SK-N-SH (cell line): ENCODE results near the gene TANC1. TPM values are rescaled to one million over a fixed set of nuclear protein-coding genes. Genes with fewer than 3 reads are reported as not detected.

ENCODE experiments used
- CTCF ChIA-PET: fragments of 300-600, 350-600 bp; formaldehyde crosslinking; extraction: SDS; loops from one replicate; lab custom pipeline; 2021; lab: Yijun Ruan, JAX
- POLR2A ChIA-PET: fragments of 350-600 bp; sonication (Branson Sonifier 250); formaldehyde crosslinking; extraction: SDS; loops from one replicate; lab custom pipeline; 2020; ENCODE audit warnings: antibody characterized with exemption, inconsistent platforms; lab: Yijun Ruan, JAX
- DNase-seq: peaks from one replicate; pipeline ENCODE4 v3.0.0; 2012
- H2AFZ ChIP-seq: fragments of 200-600 bp; sonication (generic); 2 replicates; pipeline ENCODE4 v1.8.1; 2016; ENCODE audit warnings: antibody characterized with exemption, mild to moderate bottlenecking, low read depth
- H3F3A ChIP-seq: fragments of 200-600 bp; sonication (generic); replicated peaks from 2 replicates; pipeline ENCODE3; 2016; ENCODE audit warnings: antibody characterized with exemption, mild to moderate bottlenecking; ENCODE audit not compliant: insufficient read depth
- H3K27ac ChIP-seq, 2 experiments: fragments of 200-500 bp in 1 of 2; fragments of 200-600 bp in 1 of 2; sonication (Bioruptor generic) in 1 of 2; sonication (generic), shearing (Covaris generic) in 1 of 2; 2 replicates each; pipeline versions ENCODE4 v1.5.1 to v1.6.1; 2014 to 2016; ENCODE audit warnings: low read depth in 2 of 2, inconsistent platforms in 1 of 2, low read length in 1 of 2, mild to moderate bottlenecking in 1 of 2, mixed read lengths in 1 of 2
- H3K27me3 ChIP-seq: fragments of 200-600 bp; sonication (generic), shearing (Covaris generic); 2 replicates; pipeline ENCODE4 v1.6.1; 2016; ENCODE audit warnings: mixed run types; ENCODE audit not compliant: insufficient read depth
- H3K36me3 ChIP-seq, 2 experiments: fragments of 200-500 bp in 1 of 2; fragments of 200-600 bp in 1 of 2; sonication (Bioruptor generic) in 1 of 2; sonication (generic) in 1 of 2; replicated peaks in 1 of 2; 2 replicates each; pipeline versions ENCODE3 to v1.5.1; 2014 to 2016; ENCODE audit warnings: low read length in 1 of 2, mild to moderate bottlenecking in 1 of 2; ENCODE audit not compliant: insufficient read depth in 2 of 2, control insufficient read depth in 1 of 2
- H3K4me1 ChIP-seq, 2 experiments: fragments of 200-500 bp in 1 of 2; fragments of 200-600 bp in 1 of 2; sonication (Bioruptor generic) in 1 of 2; sonication (generic), shearing (Covaris generic) in 1 of 2; 2 replicates each; pipeline versions ENCODE4 v1.5.1 to v1.6.1; 2014 to 2016; ENCODE audit warnings: low read depth in 1 of 2, low read length in 1 of 2, mixed run types in 1 of 2; ENCODE audit not compliant: insufficient read depth in 2 of 2, control insufficient read depth in 1 of 2
- H3K4me2 ChIP-seq: fragments of 200-600 bp; sonication (generic), shearing (Covaris generic); 2 replicates; pipeline ENCODE4 v1.6.1; 2017; ENCODE audit warnings: mixed run types
- H3K4me3 ChIP-seq, 2 experiments: fragments of 200-500 bp in 1 of 2; fragments of 200-600 bp in 1 of 2; sonication (Bioruptor generic) in 1 of 2; sonication (generic), shearing (Covaris generic) in 1 of 2; 2 replicates each; pipeline versions ENCODE4 v1.5.1 to v1.8.1; 2014 to 2016; ENCODE audit warnings: low read depth in 2 of 2, inconsistent platforms in 1 of 2, low read length in 1 of 2, mild to moderate bottlenecking in 1 of 2, mixed read lengths in 1 of 2, moderate library complexity in 1 of 2
- H3K79me2 ChIP-seq: fragments of 200-600 bp; sonication (generic); 2 replicates; pipeline ENCODE4 v1.8.1; 2017; ENCODE audit warnings: mild to moderate bottlenecking; ENCODE audit not compliant: insufficient read depth
- H3K9ac ChIP-seq: fragments of 200-600 bp; sonication (generic); 2 replicates; pipeline ENCODE4 v1.6.1; 2017; ENCODE audit warnings: mixed run types
- H3K9me2 ChIP-seq: fragments of 200-600 bp; sonication (generic); 2 replicates; pipeline ENCODE4 v1.6.1; 2017; ENCODE audit warnings: mixed run types
- H3K9me3 ChIP-seq: fragments of 200-600 bp; sonication (generic); 2 replicates; pipeline ENCODE4 v1.6.1; 2017; ENCODE audit warnings: mixed run types, mild to moderate bottlenecking, moderate library complexity
- H4K20me1 ChIP-seq: fragments of 200-600 bp; sonication (generic); 2 replicates; pipeline ENCODE4 v1.6.1; 2017; ENCODE audit warnings: mild to moderate bottlenecking, mixed run types; ENCODE audit not compliant: insufficient read depth
- EP300 ChIP-seq, 2 experiments: IDR thresholded peaks; 2 replicates each; pipeline versions ENCODE4 v1.4.0 to v1.6.1; 2012; ENCODE audit warnings: borderline replicate concordance in 1 of 2, low read depth in 1 of 2, low read length in 1 of 2
- EZH2phosphoT487 ChIP-seq: fragments of 200-600 bp; sonication (generic); IDR thresholded peaks from 2 replicates; pipeline ENCODE4 v1.6.1; 2017; ENCODE audit warnings: low read depth, mixed run types, mild to moderate bottlenecking, antibody characterized with exemption, moderate library complexity, borderline replicate concordance
- GABPA ChIP-seq: IDR thresholded peaks from 2 replicates; pipeline ENCODE4 v1.4.0; 2012; ENCODE audit warnings: low read depth, mild to moderate bottlenecking
- GATA2 ChIP-seq: sonication (generic); formaldehyde crosslinking; IDR thresholded peaks from 2 replicates; pipeline ENCODE4 v1.5.0; 2020; ENCODE audit warnings: mild to moderate bottlenecking, missing genetic modification reagents
- JUND ChIP-seq: IDR thresholded peaks from 2 replicates; pipeline ENCODE4 v1.4.0; 2012
- MEF2A ChIP-seq: IDR thresholded peaks from 2 replicates; pipeline ENCODE4 v1.4.0; 2012; ENCODE audit warnings: low read depth, borderline replicate concordance
- NFIC ChIP-seq: IDR thresholded peaks from 2 replicates; pipeline ENCODE4 v1.4.0; 2012; ENCODE audit warnings: borderline replicate concordance
- RAD21 ChIP-seq: IDR thresholded peaks from 2 replicates; pipeline ENCODE4 v1.6.1; 2012; ENCODE audit warnings: mild to moderate bottlenecking, low read length
- RXRA ChIP-seq: IDR thresholded peaks from 2 replicates; pipeline ENCODE4 v1.4.0; 2012; ENCODE audit warnings: low read depth, mild to moderate bottlenecking, borderline replicate concordance
- USF1 ChIP-seq: IDR thresholded peaks from 2 replicates; pipeline ENCODE4 v1.4.0; 2012; ENCODE audit warnings: low read depth, borderline replicate concordance
- USF2 ChIP-seq: fragments of 150-350 bp; IDR thresholded peaks from 2 replicates; pipeline ENCODE4 v1.6.1; 2017; ENCODE audit warnings: antibody characterized with exemption, low read length, low read depth, borderline replicate concordance
- WGBS: methylation state at CpG from one replicate; pipeline ENCODE4 v1.1.6; 2017; ENCODE audit warnings: low lambda C conversion rate; 5-methylcytosine and 5-hydroxymethylcytosine counted together
- polyA plus RNA-seq, 3 experiments: library from polyadenylated mRNA; depleted of rRNA; stranded (reverse); fragments of >200 nt; gene quantifications; 2 replicates each; pipeline ENCODE4 v1.2.3, GENCODE V29; 2012
- TF ChIP-seq, protein P1 (sequence below): fragments of 200-600 bp; sonication (generic); IDR thresholded peaks from 2 replicates; pipeline ENCODE4 v1.6.1; 2017; ENCODE audit warnings: antibody characterized with exemption, mild to moderate bottlenecking, moderate library complexity

TANC1 gene
- polyA plus RNA-seq, 1 of the 3 experiments (the other 2 are of a cell fraction), result 19.2 TPM

GRCh38 chr2:159227467-159227866 is 259.0 kb downstream of the TANC1 start:
- peaks cover 19 to 85% of the 10 kb centered on the region in 2 experiments for H3K36me3 ChIP-seq
- 81% methylated on average over 3 of the region's 3 CpGs for WGBS

GRCh38 chr2:159228081-159228581 is 259.7 kb downstream of the TANC1 start:
- 98% methylated on average over 14 of the region's 14 CpGs for WGBS
- POLR2A ChIA-PET, result no interaction called here
- Histone ChIP-seq H3K27ac (no peak overlapping the region), H3F3A (peaks cover 4% of the 10 kb centered on the region), H3K79me2 (no peaks in the 10 kb centered on the region), H3K4me1 (no peaks in the 10 kb centered on the region; a peak in 2 of 4 replicates), H3K27me3 (no peaks in the 10 kb centered on the region), H4K20me1 (no peaks in the 10 kb centered on the region), H3K9ac (no peak overlapping the region), H3K4me3 (no peak overlapping the region), H3K9me2 (no peaks in the 10 kb centered on the region), H2AFZ (no peak overlapping the region), H3K4me2 (no peak overlapping the region), H3K9me3 (no peaks in the 10 kb centered on the region), H3K36me3 (peaks cover 21 to 89% of the 10 kb centered on the region in 2 experiments)
- no peak for DNase-seq
- CTCF ChIA-PET, result interaction anchor here (1.8 kb wide), 1 partner anchor 334 kb away, joined by 4 read pairs; no protein-coding TSS in a partner anchor
- TF ChIP-seq MEF2A (no peak), USF1 (no peak), RXRA (no peak), EP300 (IDR thresholded peaks at IDR 0.05; ENCODE audit: borderline replicate concordance in 1 of 2, low read depth in 1 of 2, low read length in 1 of 2) (no peak), RAD21 (no peak), USF2 (no peak), GABPA (no peak)
- TF ChIP-seq, protein P1, sequence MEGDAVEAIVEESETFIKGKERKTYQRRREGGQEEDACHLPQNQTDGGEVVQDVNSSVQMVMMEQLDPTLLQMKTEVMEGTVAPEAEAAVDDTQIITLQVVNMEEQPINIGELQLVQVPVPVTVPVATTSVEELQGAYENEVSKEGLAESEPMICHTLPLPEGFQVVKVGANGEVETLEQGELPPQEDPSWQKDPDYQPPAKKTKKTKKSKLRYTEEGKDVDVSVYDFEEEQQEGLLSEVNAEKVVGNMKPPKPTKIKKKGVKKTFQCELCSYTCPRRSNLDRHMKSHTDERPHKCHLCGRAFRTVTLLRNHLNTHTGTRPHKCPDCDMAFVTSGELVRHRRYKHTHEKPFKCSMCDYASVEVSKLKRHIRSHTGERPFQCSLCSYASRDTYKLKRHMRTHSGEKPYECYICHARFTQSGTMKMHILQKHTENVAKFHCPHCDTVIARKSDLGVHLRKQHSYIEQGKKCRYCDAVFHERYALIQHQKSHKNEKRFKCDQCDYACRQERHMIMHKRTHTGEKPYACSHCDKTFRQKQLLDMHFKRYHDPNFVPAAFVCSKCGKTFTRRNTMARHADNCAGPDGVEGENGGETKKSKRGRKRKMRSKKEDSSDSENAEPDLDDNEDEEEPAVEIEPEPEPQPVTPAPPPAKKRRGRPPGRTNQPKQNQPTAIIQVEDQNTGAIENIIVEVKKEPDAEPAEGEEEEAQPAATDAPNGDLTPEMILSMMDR, result no peak
- TF ChIP-seq, all 33 proteins: peak for 0

More at GRCh38 chr2:159227467-159227866, 259.0 kb downstream of the TANC1 start:
- no peak for DNase-seq
- H3K9ac ChIP-seq, result no peak overlapping the region
- TF ChIP-seq USF1, result no peak
- no peak for TF ChIP-seq EZH2phosphoT487
- no peak for TF ChIP-seq GATA2 (CRISPR knock-in tag)
- TF ChIP-seq JUND, result no peak
- TF ChIP-seq NFIC, result no peak
- no peak overlapping the region for H2AFZ ChIP-seq
- no peaks in the 10 kb centered on the region for H3K9me3 ChIP-seq
- H3F3A ChIP-seq, result peaks cover 4% of the 10 kb centered on the region
- no peaks in the 10 kb centered on the region; a peak in 1 of 4 replicates for H3K4me1 ChIP-seq
- no peaks in the 10 kb centered on the region for H3K9me2 ChIP-seq
- no peaks in the 10 kb centered on the region for H3K79me2 ChIP-seq
- CTCF ChIA-PET, result interaction anchor here (1.8 kb wide), 1 partner anchor 333 kb away, joined by 4 read pairs; no protein-coding TSS in a partner anchor
- H4K20me1 ChIP-seq, result no peaks in the 10 kb centered on the region
- H3K27me3 ChIP-seq, result no peaks in the 10 kb centered on the region
- POLR2A ChIA-PET, result no interaction called here
- H3K27ac ChIP-seq, result no peak overlapping the region
- H3K4me3 ChIP-seq, result no peak overlapping the region
- H3K4me2 ChIP-seq, result no peak overlapping the region
